H9 (cell line): ENCODE results near the gene OTUD3. TPM values are rescaled to one million over a fixed set of nuclear protein-coding genes. Genes with fewer than 3 reads are reported as not detected.

Source experiments
- DNase-seq: peaks from one replicate; pipeline ENCODE4 v3.0.0-alpha.2; 2017
- H2AFZ ChIP-seq: one replicate; pipeline ENCODE4 v1.6.1; 2013; ENCODE audit warnings: mild to moderate bottlenecking, low read length, control low read depth, moderate library complexity
- H2AK5ac ChIP-seq: 2 replicates; pipeline ENCODE4 v1.6.1; 2013; ENCODE audit warnings: low read length, control low read depth, mixed read lengths; ENCODE audit not compliant: insufficient read length
- H2BK120ac ChIP-seq: one replicate; pipeline ENCODE4 v1.6.1; 2013; ENCODE audit warnings: low read depth, mild to moderate bottlenecking, low read length, control low read depth, inconsistent platforms; ENCODE audit not compliant: poor library complexity, severe bottlenecking
- H2BK12ac ChIP-seq: 2 replicates; pipeline ENCODE4 v1.6.1; 2013; ENCODE audit warnings: low read length, control low read depth, mixed read lengths, low read depth; ENCODE audit not compliant: insufficient read length
- H2BK15ac ChIP-seq: 2 replicates; pipeline ENCODE4 v1.6.1; 2013; ENCODE audit warnings: low read depth, low read length, control low read depth
- H2BK20ac ChIP-seq: one replicate; pipeline ENCODE4 v1.6.1; 2013; ENCODE audit warnings: low read depth, mild to moderate bottlenecking, low read length, control low read depth, inconsistent platforms; ENCODE audit not compliant: poor library complexity, severe bottlenecking
- H2BK5ac ChIP-seq: 2 replicates; pipeline ENCODE4 v1.6.1; 2013; ENCODE audit warnings: low read length, control low read depth, mixed read lengths; ENCODE audit not compliant: insufficient read length
- H3K14ac ChIP-seq: 2 replicates; pipeline ENCODE4 v1.6.1; 2013; ENCODE audit warnings: low read length, control low read depth; ENCODE audit not compliant: insufficient read depth
- H3K18ac ChIP-seq: 2 replicates; pipeline ENCODE4 v1.6.1; 2013; ENCODE audit warnings: low read depth, mild to moderate bottlenecking, mixed read lengths, low read length, control low read depth; ENCODE audit not compliant: insufficient read length
- H3K23ac ChIP-seq: 2 replicates; pipeline ENCODE4 v1.6.1; 2013; ENCODE audit warnings: low read length, control low read depth, mixed read lengths, low read depth; ENCODE audit not compliant: insufficient read length
- H3K23me2 ChIP-seq: 2 replicates; pipeline ENCODE4 v1.6.1; 2013; ENCODE audit warnings: low read depth, mild to moderate bottlenecking, mixed read lengths, low read length, control low read depth; ENCODE audit not compliant: insufficient read length, poor library complexity, severe bottlenecking
- H3K27ac ChIP-seq: 2 replicates; pipeline ENCODE4 v1.5.1; 2013; ENCODE audit warnings: low read length, control low read depth, mixed read lengths, low read depth; ENCODE audit not compliant: insufficient read length
- H3K27me3 ChIP-seq: 2 replicates; pipeline ENCODE4 v1.6.1; 2013; ENCODE audit warnings: low read length, control low read depth, inconsistent platforms; ENCODE audit not compliant: insufficient read depth
- H3K4ac ChIP-seq: 2 replicates; pipeline ENCODE4 v1.6.1; 2013; ENCODE audit warnings: low read depth, mild to moderate bottlenecking, control low read depth, inconsistent platforms, low read length, moderate library complexity
- H3K4me1 ChIP-seq: 2 replicates; pipeline ENCODE4 v1.6.1; 2013; ENCODE audit warnings: low read length, control low read depth, inconsistent platforms; ENCODE audit not compliant: insufficient read depth
- H3K4me2 ChIP-seq: 2 replicates; pipeline ENCODE4 v1.6.1; 2013; ENCODE audit warnings: low read length, control low read depth, mixed read lengths; ENCODE audit not compliant: insufficient read length, insufficient read depth
- H3K56ac ChIP-seq: 2 replicates; pipeline ENCODE4 v1.6.1; 2013; ENCODE audit warnings: low read depth, mild to moderate bottlenecking, mixed read lengths, low read length, control low read depth; ENCODE audit not compliant: insufficient read length
- H3K79me1 ChIP-seq: 2 replicates; pipeline ENCODE4 v1.6.1; 2013; ENCODE audit warnings: low read depth, mild to moderate bottlenecking, moderate library complexity, low read length, control low read depth, inconsistent platforms; ENCODE audit not compliant: insufficient read depth, poor library complexity, severe bottlenecking
- H3K79me2 ChIP-seq: 2 replicates; pipeline ENCODE4 v1.6.1; 2013; ENCODE audit warnings: low read length, control low read depth, inconsistent platforms; ENCODE audit not compliant: insufficient read depth
- H3K9ac ChIP-seq: 2 replicates; pipeline ENCODE4 v1.6.1; 2013; ENCODE audit warnings: low read length, control low read depth, mixed read lengths; ENCODE audit not compliant: insufficient read length; ENCODE audit errors: extremely low read depth
- H3K9me3 ChIP-seq: one replicate; pipeline ENCODE4 v1.6.1; 2013; ENCODE audit warnings: low read depth, low read length, inconsistent platforms; ENCODE audit not compliant: control insufficient read depth
- H3T11ph ChIP-seq: one replicate; pipeline ENCODE4 v1.6.1; 2013; ENCODE audit warnings: mild to moderate bottlenecking, low read length, control low read depth, inconsistent platforms
- H4K20me1 ChIP-seq: one replicate; pipeline ENCODE4 v1.6.1; 2013; ENCODE audit not compliant: control insufficient read depth, insufficient read length, insufficient read depth
- H4K5ac ChIP-seq: 2 replicates; pipeline ENCODE4 v1.6.1; 2013; ENCODE audit warnings: low read depth, mild to moderate bottlenecking, mixed read lengths, low read length, control low read depth; ENCODE audit not compliant: insufficient read length
- H4K8ac ChIP-seq: replicated peaks from 2 replicates; pipeline ENCODE4 v1.6.1; 2013; ENCODE audit warnings: low read length, control low read depth, mixed read lengths, low read depth; ENCODE audit not compliant: insufficient read length
- H4K91ac ChIP-seq: 2 replicates; pipeline ENCODE4 v1.6.1; 2013; ENCODE audit warnings: low read depth, mild to moderate bottlenecking, moderate library complexity, mixed read lengths, low read length, control low read depth; ENCODE audit not compliant: insufficient read length
- H3K27ac Mint-ChIP-seq, 3 experiments: 2 replicates in 2 of 3; 3 replicates in 1 of 3; pipeline ENCODE4 v1.8.0; 2020 to 2021; ENCODE audit warnings: mixed read lengths in 3 of 3, mild to moderate bottlenecking in 1 of 3, moderate library complexity in 1 of 3
- H3K27me3 Mint-ChIP-seq: 2 replicates; pipeline ENCODE4 v1.8.0; 2021; ENCODE audit warnings: low read depth, mild to moderate bottlenecking, moderate library complexity, mixed read lengths
- H3K36me3 Mint-ChIP-seq, 3 experiments: 2 replicates in 2 of 3; 3 replicates in 1 of 3; pipeline ENCODE4 v1.8.0; 2020 to 2021; ENCODE audit warnings: low read depth in 3 of 3, mixed read lengths in 3 of 3; ENCODE audit not compliant: insufficient read depth in 1 of 3
- H3K4me1 Mint-ChIP-seq, 2 experiments: 2 replicates each; pipeline ENCODE4 v1.8.0; 2020; ENCODE audit warnings: mixed read lengths in 2 of 2
- H3K4me3 Mint-ChIP-seq, 2 experiments: 2 replicates in 1 of 2; 3 replicates in 1 of 2; pipeline ENCODE4 v1.8.0; 2020 to 2021; ENCODE audit warnings: mild to moderate bottlenecking in 2 of 2, mixed read lengths in 2 of 2, moderate library complexity in 1 of 2
- H3K9me3 Mint-ChIP-seq, 2 experiments: 2 replicates in 1 of 2; 3 replicates in 1 of 2; pipeline ENCODE4 v1.8.0; 2020; ENCODE audit warnings: mild to moderate bottlenecking in 2 of 2, mixed read lengths in 2 of 2, moderate library complexity in 1 of 2
- CTCF ChIP-seq: fragments of 200-600 bp; sonication (generic); conservative IDR thresholded peaks from 3 replicates; pipeline ENCODE4 v1.8.0; 2021; ENCODE audit warnings: antibody characterized with exemption, mild to moderate bottlenecking
- WGBS: extraction: QIAGEN DNeasy Blood & Tissue Kit; methylation state at CpG from one replicate; pipeline ENCODE4 v1.1.7; 2013; ENCODE audit warnings: missing lambda C conversion rate, low lambda C conversion rate, mixed read lengths; ENCODE audit not compliant: insufficient read length; ENCODE audit errors: extremely low coverage; 5-methylcytosine and 5-hydroxymethylcytosine counted together
- total RNA-seq: library from RNA; stranded (reverse); gene quantifications from 2 replicates; pipeline ENCODE4 v1.2.1, GENCODE V29; 2021

The OTUD3 gene
- total RNA-seq, 1 experiment from 2014 or later, result 12.0 TPM

- Histone ChIP-seq H4K91ac (no peak overlapping the region), H2AFZ (no peak overlapping the region), H3K23ac (no peak overlapping the region), H3K23me2 (no peaks in the 10 kb centered on the region), H2BK12ac (no peak overlapping the region), H3K4me1 (no peaks in the 10 kb centered on the region), H2BK120ac (no peak overlapping the region), H4K8ac (no peak overlapping the region), H2AK5ac (no peak overlapping the region), H2BK20ac (no peak overlapping the region), H3K79me1 (no peaks in the 10 kb centered on the region), H3K4me2 (no peak overlapping the region), H3K27me3 (no peaks in the 10 kb centered on the region), H4K20me1 (no peaks in the 10 kb centered on the region), H4K5ac (no peak overlapping the region), H3K9ac (no peak overlapping the region), H3T11ph (no peak overlapping the region), H3K56ac (no peak overlapping the region), H3K14ac (no peak overlapping the region), H3K79me2 (no peaks in the 10 kb centered on the region), H3K27ac (no peak overlapping the region), H3K4ac (no peak overlapping the region), H2BK15ac (no peak overlapping the region), H2BK5ac (no peak overlapping the region), H3K9me3 (no peaks in the 10 kb centered on the region), H3K18ac (no peak overlapping the region)
- Mint-ChIP-seq H3K36me3 (no peaks in the 10 kb centered on the region), H3K4me3 (no peak overlapping the region), H3K27ac (no peak overlapping the region), H3K27me3 (peaks cover 15% of the 10 kb centered on the region), H3K9me3 (no peaks in the 10 kb centered on the region; a peak in 2 of 5 replicates), H3K4me1 (no peaks in the 10 kb centered on the region)
- WGBS, result no CpG with 5 or more reads among the region's 7 CpGs
- no peak; the same call in 2 of the 3 replicates for TF ChIP-seq CTCF
- DNase-seq, result no peak
Measured at GRCh38 chr1:19872190-19872589, 10.0 kb upstream of the OTUD3 start.
